Activated B cell treated with CpG ODN at 0.5 μM for 24 hours (primary cell): Measurements from ENCODE around the gene AZGP1. TPM values are rescaled to one million over a fixed set of nuclear protein-coding genes. Genes with fewer than 3 reads are reported as not detected.

Experiments used
- ATAC-seq: fragments of 200-7000 bp; cut with Tn5 transposase; one replicate; pipeline ENCODE4 v1.10.0; 2021; ENCODE audit warnings: low read depth, mild to moderate bottlenecking, moderate library complexity
- CTCF ChIA-PET: fragments of 350-600 bp; sonication (Branson Sonifier 250); formaldehyde crosslinking; loops from one replicate; lab custom pipeline; 2021; ENCODE audit warnings: antibody characterized with exemption; lab: Charles Lee
- POLR2A ChIA-PET: fragments of 350-600 bp; sonication (Branson Sonifier 250); formaldehyde crosslinking; loops from one replicate; lab custom pipeline; 2021; ENCODE audit warnings: antibody characterized with exemption; lab: Charles Lee
- DNase-seq: peaks from one replicate; pipeline ENCODE4 v3.0.0; 2022
- H3K27ac Mint-ChIP-seq: one replicate; pipeline ENCODE4 v1.8.0; 2020; ENCODE audit warnings: mixed read lengths
- H3K27me3 Mint-ChIP-seq: one replicate; pipeline ENCODE4 v1.8.0; 2021; ENCODE audit warnings: mixed read lengths
- H3K36me3 Mint-ChIP-seq: one replicate; pipeline ENCODE4 v1.8.0; 2021; ENCODE audit warnings: low read depth, mixed read lengths
- H3K4me1 Mint-ChIP-seq: one replicate; pipeline ENCODE4 v1.8.0; 2021; ENCODE audit warnings: mixed read lengths
- H3K4me3 Mint-ChIP-seq: one replicate; pipeline ENCODE4 v1.8.0; 2020; ENCODE audit warnings: mild to moderate bottlenecking, mixed read lengths
- H3K9me3 Mint-ChIP-seq: one replicate; pipeline ENCODE4 v1.8.0; 2020; ENCODE audit warnings: mixed read lengths
- intact Hi-C: fragments of 100-400 bp; cut with micrococcal nuclease; formaldehyde crosslinking; loops from one replicate; pipeline ENCODE4 v1.15.1; 2024
- total RNA-seq: library from RNA; stranded (reverse); gene quantifications from 2 replicates; pipeline ENCODE4 v1.2.3, GENCODE V29; 2022
- TF ChIP-seq, protein P1 (sequence below): fragments of 200-600 bp; IDR thresholded peaks from one replicate; pipeline ENCODE4 v1.8.0; 2022; ENCODE audit warnings: antibody characterized with exemption, mild to moderate bottlenecking

The AZGP1 gene
- total RNA-seq, 1 donor from 2014 or later = not detected

DNA sequence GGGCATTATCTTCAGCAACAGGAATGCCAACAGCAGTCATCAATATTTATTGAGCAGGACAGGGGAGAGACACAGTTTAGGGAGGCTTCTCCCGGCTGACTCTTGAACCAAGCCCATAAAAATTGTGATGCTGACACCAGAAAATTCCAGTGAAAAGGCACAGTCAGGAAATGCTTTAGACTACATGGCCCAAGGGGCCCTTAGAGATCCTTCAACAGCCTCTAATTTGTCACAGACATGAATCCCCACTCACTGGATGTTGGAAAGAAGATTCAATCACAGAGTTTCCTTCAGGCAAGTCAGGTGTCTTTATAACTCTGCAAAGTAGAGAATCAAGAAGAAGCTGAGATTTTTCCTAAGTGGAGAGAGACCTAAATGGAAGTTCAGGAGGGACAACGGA, 47.6 kb downstream of the AZGP1 start:
- intact Hi-C loops = no loop called here
- Mint-ChIP-seq H3K27ac (no peak overlapping the region), H3K4me3 (no peak overlapping the region), H3K4me1 (peaks cover 8% of the 10 kb centered on the region), H3K36me3 (no peaks in the 10 kb centered on the region), H3K9me3 (no peaks in the 10 kb centered on the region), H3K27me3 (peaks cover 60% of the 10 kb centered on the region)
- TF ChIP-seq, protein P1, sequence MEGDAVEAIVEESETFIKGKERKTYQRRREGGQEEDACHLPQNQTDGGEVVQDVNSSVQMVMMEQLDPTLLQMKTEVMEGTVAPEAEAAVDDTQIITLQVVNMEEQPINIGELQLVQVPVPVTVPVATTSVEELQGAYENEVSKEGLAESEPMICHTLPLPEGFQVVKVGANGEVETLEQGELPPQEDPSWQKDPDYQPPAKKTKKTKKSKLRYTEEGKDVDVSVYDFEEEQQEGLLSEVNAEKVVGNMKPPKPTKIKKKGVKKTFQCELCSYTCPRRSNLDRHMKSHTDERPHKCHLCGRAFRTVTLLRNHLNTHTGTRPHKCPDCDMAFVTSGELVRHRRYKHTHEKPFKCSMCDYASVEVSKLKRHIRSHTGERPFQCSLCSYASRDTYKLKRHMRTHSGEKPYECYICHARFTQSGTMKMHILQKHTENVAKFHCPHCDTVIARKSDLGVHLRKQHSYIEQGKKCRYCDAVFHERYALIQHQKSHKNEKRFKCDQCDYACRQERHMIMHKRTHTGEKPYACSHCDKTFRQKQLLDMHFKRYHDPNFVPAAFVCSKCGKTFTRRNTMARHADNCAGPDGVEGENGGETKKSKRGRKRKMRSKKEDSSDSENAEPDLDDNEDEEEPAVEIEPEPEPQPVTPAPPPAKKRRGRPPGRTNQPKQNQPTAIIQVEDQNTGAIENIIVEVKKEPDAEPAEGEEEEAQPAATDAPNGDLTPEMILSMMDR = no peak
- ChIA-PET CTCF (no interaction called here), POLR2A (no interaction called here)
- DNase-seq = no peak
- ATAC-seq = no peak

DNA sequence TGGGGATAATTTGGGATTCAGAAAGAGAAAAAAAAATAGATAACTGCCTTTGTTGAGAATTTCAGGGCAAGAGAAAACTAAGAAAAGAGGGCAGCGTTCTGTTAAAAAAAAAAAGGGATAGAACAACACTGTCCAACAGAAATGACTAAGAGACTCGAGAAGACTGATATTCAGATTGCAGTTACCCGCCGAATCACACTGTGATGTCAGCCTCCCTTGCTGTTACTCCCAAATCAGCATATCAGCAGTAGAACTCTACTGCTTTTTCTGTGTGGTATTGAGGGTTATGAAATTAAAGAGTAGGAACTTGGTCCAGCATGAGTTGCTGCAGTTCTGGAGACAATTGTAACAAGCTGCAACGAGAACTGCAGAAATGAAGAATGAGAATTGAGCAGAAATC, 48.3 kb downstream of the AZGP1 start:
- intact Hi-C loops = no loop called here
- peaks cover 56% of the 10 kb centered on the region for H3K27me3 Mint-ChIP-seq
- POLR2A ChIA-PET = no interaction called here
- TF ChIP-seq, protein P1 = no peak
- H3K4me3 Mint-ChIP-seq = no peak overlapping the region
- no peak overlapping the region for H3K27ac Mint-ChIP-seq
- DNase-seq = no peak
- CTCF ChIA-PET = no interaction called here
- H3K4me1 Mint-ChIP-seq = peaks cover 8% of the 10 kb centered on the region
- ATAC-seq = no peak
- H3K9me3 Mint-ChIP-seq = no peaks in the 10 kb centered on the region
- peaks cover 2% of the 10 kb centered on the region for H3K36me3 Mint-ChIP-seq

DNA sequence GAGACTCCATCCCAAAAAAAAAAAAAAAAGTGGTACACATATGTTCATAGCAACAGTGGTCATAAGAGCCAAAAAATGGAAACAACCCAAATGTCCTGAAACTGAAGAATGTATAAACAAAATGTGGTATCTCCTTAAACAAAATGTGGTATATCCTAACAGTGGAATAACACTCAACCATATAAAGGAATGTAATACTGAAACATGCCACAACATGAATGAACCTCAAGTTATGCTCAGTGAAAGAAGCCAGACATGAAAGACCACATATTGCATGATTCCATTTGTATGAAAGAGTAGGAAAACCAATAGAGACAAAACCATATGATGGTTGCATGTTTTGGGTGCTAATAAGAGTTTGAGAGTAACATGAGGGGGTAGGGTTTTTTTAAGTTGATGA, 49.5 kb downstream of the AZGP1 start:
- H3K27ac Mint-ChIP-seq = no peak overlapping the region
- DNase-seq = no peak
- H3K4me3 Mint-ChIP-seq = no peak overlapping the region
- POLR2A ChIA-PET = no interaction called here
- TF ChIP-seq, protein P1 = no peak
- H3K36me3 Mint-ChIP-seq = peaks cover 7% of the 10 kb centered on the region
- peaks cover 48% of the 10 kb centered on the region for H3K27me3 Mint-ChIP-seq
- CTCF ChIA-PET = no interaction called here
- no peaks in the 10 kb centered on the region for H3K9me3 Mint-ChIP-seq
- H3K4me1 Mint-ChIP-seq = peaks cover 8% of the 10 kb centered on the region
- ATAC-seq = no peak
- intact Hi-C loops = no loop called here

DNA sequence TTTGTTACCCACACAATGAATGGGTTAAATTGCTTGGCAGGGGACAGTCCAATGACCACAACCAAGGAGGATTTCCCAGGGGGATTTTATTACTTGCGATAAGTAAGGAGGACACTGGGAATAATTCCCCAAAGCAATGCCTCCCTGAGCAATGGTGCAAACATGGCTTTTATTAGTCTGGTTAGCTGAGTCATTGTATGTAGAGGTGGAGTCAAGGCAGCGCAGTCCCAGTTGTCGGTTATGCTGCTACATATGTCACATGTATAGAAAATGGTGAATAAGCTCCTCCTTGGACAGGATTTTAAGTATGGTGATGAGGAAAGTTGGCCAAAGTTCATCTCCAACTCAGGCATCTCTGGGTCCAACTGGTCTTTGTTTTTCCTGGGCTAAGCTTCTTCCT, 52.6 kb downstream of the AZGP1 start:
- H3K9me3 Mint-ChIP-seq = no peaks in the 10 kb centered on the region
- CTCF ChIA-PET = no interaction called here
- ATAC-seq (no peak), DNase-seq (no peak)
- TF ChIP-seq, protein P1 = no peak
- intact Hi-C loops = no loop called here
- no peak overlapping the region for H3K4me3 Mint-ChIP-seq
- peaks cover 26% of the 10 kb centered on the region for H3K27me3 Mint-ChIP-seq
- H3K4me1 Mint-ChIP-seq = peaks cover 17% of the 10 kb centered on the region
- peaks cover 17% of the 10 kb centered on the region for H3K36me3 Mint-ChIP-seq
- POLR2A ChIA-PET = interaction anchor here (0.7 kb wide), 1 partner anchor 92 kb away, joined by 4 read pairs; the partner anchor contains the start of gene ZKSCAN1
- H3K27ac Mint-ChIP-seq = no peak overlapping the region

DNA sequence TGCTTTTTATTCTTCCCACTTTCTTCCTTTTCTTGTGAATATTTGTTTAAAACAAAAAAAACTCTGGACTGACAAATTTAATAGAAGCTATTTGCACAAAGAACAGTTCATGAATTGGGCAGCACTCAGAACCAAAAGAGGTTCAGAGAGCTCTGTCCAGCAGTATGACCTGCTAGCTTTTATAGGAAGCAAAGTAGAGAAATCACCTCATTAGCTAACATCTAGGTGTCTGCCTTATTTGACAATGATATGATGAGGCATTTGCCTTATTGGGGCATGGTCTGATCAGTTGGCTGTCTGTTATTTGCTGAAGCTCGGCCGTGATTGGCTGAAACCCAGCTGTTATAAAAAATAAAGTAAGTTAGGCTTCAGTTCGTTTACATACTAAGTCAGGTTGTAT, 55.7 kb downstream of the AZGP1 start:
- Mint-ChIP-seq H3K27ac (peak overlapping the region; percentile 93), H3K4me3 (peak overlapping the region; percentile 94), H3K27me3 (peaks cover 3% of the 10 kb centered on the region), H3K36me3 (peaks cover 39% of the 10 kb centered on the region), H3K4me1 (peaks cover 43% of the 10 kb centered on the region), H3K9me3 (no peaks in the 10 kb centered on the region)
- DNase-seq (no peak), ATAC-seq (no peak)
- POLR2A ChIA-PET = interaction anchor here (0.7 to 1.9 kb wide), 12 partner anchors 10 to 955 kb away, joined by 3 to 9 read pairs (median 4); partner anchors contain the start of genes BUD31, FBXO24, PDAP1 and SRRT
- TF ChIP-seq, protein P1 = no peak
- intact Hi-C loops = no loop called here
- CTCF ChIA-PET = no interaction called here
